NCI-H524 (cell line): Measurements from ENCODE around the gene GJB3.
A peak's percentile ranks its signal among the peaks of the same experiment; 100 is the strongest.
"Not testable (repeated sequence)": the region's sequence is repeated elsewhere in the genome, so short reads cannot be mapped to it uniquely, and the experiment has no call there.

ENCODE experiments used
- DNase-seq, 2 experiments: peaks; one replicate each; lab custom pipeline; 2025; lab: John Stamatoyannopoulos, UW

Gene GJB3

GRCh38 chr1:34781071-34781843 is at the start of gene GJB3:
Gene GJB3, plus strand, starts transcription at chr1:34781214. Its CDS starts 3,549 bp downstream, at chr1:34784763.
- no peak for DNase-seq

- not testable (repeated sequence) for DNase-seq
These were observed 48.2 kb upstream of the GJB3 start for GRCh38 chr1:34732831-34733230.

GRCh38 chr1:34736692-34737091 is 44.3 kb upstream of the GJB3 start:
- no peak for DNase-seq

- not testable (repeated sequence) for DNase-seq
These were observed 43.8 kb upstream of the GJB3 start for GRCh38 chr1:34737236-34737635.

DNA sequence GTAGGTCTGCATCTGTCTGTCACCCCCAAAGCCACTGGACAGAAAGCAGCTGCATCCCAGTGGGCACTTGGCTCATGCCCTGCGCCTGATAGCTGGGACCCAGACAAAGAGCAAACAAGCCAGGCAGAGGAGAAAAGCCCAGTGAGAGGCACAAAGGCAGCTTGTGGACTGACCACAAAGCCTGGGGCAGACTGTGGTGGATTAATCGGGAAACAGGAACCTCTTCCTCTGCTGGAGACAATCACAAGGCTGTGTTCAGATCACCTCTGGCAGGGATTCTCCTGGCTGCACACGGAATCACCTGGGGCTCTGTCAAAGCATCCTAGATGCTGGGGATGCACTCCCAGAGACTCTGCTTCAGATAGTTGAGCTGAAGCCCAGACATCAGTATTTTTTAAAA is 41.4 kb upstream of the GJB3 start:
- DNase-seq, result no peak

GRCh38 chr1:34740161-34740868 is 40.7 kb upstream of the GJB3 start:
- DNase-seq, result peak in 1 of 2 experiments; percentile 35

- DNase-seq, result peak in 1 of 2 experiments; percentile 56
These were observed 38.2 kb upstream of the GJB3 start for GRCh38 chr1:34742667-34743270.

GRCh38 chr1:34743775-34744174 is 37.2 kb upstream of the GJB3 start:
- DNase-seq, result no peak

GRCh38 chr1:34744851-34745250 is 36.2 kb upstream of the GJB3 start:
- DNase-seq, result no peak

- DNase-seq, result no peak
These were observed 35.3 kb upstream of the GJB3 start for GRCh38 chr1:34745666-34746065.

- no peak for DNase-seq
These were observed 34.9 kb upstream of the GJB3 start for GRCh38 chr1:34746101-34746500.

DNA sequence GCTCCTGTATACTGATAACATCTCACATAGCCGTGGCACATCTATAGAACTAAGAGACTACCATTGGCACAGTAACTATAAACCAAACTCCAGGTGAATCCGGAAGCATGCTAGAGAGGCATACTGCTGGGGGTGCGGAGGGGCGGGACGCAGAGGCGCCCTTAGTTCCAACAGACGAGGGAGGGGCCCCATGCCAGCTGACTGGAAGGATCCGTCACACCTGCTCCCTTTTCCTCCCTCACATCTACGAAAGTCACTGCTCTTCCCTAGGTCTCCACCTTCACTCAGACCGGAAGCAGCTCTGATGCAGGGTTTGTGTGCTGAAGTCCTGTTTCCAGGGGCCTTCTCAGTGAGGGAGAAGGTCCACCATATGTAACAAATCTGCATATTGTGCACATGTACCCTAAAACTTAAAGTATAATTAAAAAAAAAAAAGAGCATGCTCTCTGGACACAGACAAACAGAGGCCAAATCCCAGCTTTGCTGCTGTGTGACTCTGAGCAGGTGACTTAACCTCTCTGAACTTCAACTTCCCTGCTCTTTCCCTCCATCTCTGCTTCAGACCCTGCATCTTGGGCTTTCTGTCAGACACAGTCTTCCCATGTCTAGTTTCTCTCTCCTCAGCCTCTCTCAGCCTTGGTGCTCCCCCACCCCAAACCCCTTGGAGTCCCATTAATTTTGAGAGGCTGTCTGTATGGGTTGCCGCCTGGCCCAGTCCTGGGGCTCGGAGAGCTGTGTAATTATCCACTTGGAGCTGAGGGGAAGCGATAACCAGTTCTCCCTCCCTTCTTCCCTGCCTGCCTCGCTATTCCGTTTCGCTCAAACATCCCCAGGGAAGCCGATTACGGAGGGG is 34.0 kb upstream of the GJB3 start:
- no peak for DNase-seq

GRCh38 chr1:34747638-34747941 is 33.4 kb upstream of the GJB3 start:
- no peak for DNase-seq

DNA sequence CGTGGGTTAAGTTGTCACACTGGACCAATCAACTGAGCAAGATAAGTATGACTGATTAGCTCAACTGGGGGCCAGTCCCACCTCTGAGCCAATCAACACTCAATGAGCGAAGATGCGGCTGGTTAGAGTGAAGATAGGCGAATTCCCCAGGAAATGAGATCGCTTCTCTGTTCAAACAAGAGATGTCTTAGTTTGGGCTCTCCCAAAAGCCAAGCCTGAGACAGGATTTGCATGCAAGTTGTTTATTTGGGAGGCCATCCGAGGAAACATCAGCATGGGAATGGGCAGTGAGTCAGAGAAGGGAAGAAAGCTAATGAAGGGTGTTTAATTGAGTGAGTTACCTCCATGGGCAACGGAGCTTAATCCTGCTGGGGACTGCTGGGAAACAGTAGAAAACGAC is 31.0 kb upstream of the GJB3 start:
- DNase-seq, result no peak

DNA sequence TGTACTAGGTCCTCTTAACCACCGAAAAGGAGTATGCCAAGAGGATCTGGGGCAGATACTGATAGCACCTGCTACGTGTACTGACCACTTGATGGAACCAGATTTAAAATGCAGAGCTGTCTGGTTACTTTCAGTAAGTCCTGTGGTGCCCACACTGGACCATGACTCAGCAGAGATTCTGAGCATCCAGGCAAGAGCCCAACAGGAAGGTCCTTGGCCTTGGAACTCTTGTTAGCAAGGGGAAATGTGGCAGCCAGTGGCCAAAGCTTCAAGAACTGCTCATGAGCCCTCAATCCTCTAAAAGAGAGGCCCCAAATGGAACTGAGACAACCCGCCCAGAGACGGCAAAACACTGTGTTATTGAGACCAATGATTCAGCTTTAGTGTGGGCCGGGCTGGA is 30.4 kb upstream of the GJB3 start:
- no peak for DNase-seq

DNA sequence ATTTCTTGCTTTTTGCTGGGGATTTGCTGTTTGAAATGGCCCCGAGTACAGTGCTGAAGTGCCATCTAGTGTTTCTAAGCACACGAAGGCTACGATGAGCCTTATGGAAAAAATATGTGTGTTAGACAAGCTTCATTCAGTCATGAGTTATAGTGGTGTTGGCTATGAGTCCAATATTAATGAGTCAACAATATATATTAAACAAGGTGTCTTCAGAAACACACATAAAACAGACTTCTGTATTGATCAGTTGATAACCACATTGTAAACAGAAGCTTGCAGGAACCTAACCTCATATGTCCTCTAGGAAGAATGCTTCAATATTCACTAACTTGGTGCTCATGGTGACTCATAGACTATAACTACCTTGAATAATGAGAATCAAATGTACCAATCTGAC is 27.9 kb upstream of the GJB3 start:
- DNase-seq, result no peak

GRCh38 chr1:34754964-34755637 is 25.9 kb upstream of the GJB3 start, which contains the start of gene GJB5:
Gene GJB5, plus strand, starts transcription at chr1:34755047. Its CDS starts 2,284 bp downstream, at chr1:34757331.
- no peak for DNase-seq

DNA sequence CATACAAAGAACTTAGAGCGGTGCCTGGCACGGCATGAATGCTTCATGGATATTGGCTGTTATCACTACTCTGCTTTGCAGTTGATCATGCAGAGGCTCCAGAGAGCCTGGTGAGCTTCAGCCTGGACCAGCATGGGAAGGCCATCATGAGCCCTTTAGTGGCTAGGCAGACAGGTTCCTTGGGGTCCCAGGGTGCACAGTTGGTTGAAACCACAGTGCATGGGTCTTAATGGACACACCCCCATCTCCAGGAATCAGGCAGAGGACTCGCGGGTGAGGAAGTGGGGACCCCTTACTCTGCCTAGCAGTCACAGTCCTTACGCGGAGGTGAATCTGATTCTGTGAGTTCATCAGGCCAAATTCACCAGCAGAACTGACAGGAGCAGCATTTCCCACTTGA is 25.1 kb upstream of the GJB3 start:
- DNase-seq, result no peak

GRCh38 chr1:34757386-34757785 is 23.6 kb upstream of the GJB3 start:
- no peak for DNase-seq

DNA sequence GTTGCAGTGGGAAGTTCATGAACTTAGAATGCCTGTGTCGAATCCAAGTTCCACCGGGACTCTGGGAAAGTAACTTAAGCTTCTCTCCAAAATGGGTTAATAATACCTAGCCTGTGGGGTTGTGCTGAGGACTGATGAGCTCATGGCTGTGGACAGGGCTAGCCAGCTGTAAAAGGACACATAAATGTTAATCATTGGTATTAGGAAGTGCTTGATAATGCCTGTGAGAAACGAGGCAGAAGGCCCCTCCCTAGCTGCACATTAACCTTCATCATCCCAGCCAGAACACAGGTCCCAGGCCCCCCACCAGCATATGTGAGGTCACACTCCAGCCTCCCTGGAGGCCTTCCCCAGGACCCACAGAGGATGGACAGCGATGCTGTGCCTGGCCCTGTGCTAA is 22.3 kb upstream of the GJB3 start:
- DNase-seq, result no peak

GRCh38 chr1:34759503-34760357 is 21.3 kb upstream of the GJB3 start, which contains the start of gene GJB4:
Gene GJB4, plus strand, starts transcription at chr1:34759740. Its CDS starts 1,515 bp downstream, at chr1:34761255.
- no peak for DNase-seq
